Measurements from ENCODE around the gene NEDD4L. TPM values are rescaled to one million over a fixed set of nuclear protein-coding genes. Genes with fewer than 3 reads are reported as not detected.

NEDD4L gene
- total RNA-seq, 2 experiments from 2014 or later, result 3.2 to 3.3 TPM

- Histone ChIP-seq H3K27ac (ENCODE audit: low read depth, low read length, poor library complexity, severe bottlenecking) (no peak overlapping the region), H3K36me3 (ENCODE audit: insufficient read depth, low read length) (no peaks in the 10 kb centered on the region), H3K4me1 (ENCODE audit: insufficient read depth, low read length, poor library complexity, severe bottlenecking) (no peaks in the 10 kb centered on the region), H3K9me2 (ENCODE audit: insufficient read depth, low read length) (no peaks in the 10 kb centered on the region), H3K9me3 (ENCODE audit: low read length) (no peaks in the 10 kb centered on the region), H3K4me2 (ENCODE audit: low read length) (no peak overlapping the region), H3K79me2 (ENCODE audit: insufficient read depth, low read depth, low read length) (no peaks in the 10 kb centered on the region), H3K4me3 (ENCODE audit: low read depth, low read length, poor library complexity, severe bottlenecking) (no peak overlapping the region), H2AFZ (ENCODE audit: low read length) (no peak overlapping the region), H4K20me1 (ENCODE audit: insufficient read depth, low read length) (no peaks in the 10 kb centered on the region)
- ChIA-PET POLR2A (no interaction called here), CTCF (ENCODE audit: unreplicated experiment) (no interaction called here)
- no peak for TF ChIP-seq EZH2phosphoT487 (IDR thresholded peaks at IDR 0.05; ENCODE audit: borderline replicate concordance, low read depth, low read length)
- 0 out of 2 replicates have a peak, but pooled peaks have one; percentile 19 for TF ChIP-seq CTCF (conservative IDR thresholded peaks at IDR 0.05; ENCODE audit: low read length)
- no TSS peak for BruUV-seq (replicated peaks)
- DNase-seq (ENCODE audit: low spot score), result no peak
- intact Hi-C loops (cut with micrococcal nuclease; ENCODE audit: unreplicated experiment), result no loop called here
Observed at GRCh38 chr18:58231930-58232329, 187.9 kb downstream of the NEDD4L start.

GRCh38 chr18:58232668-58233067, 188.6 kb downstream of the NEDD4L start:
- H2AFZ ChIP-seq (ENCODE audit: low read length), result no peak overlapping the region
- BruUV-seq (replicated peaks), result no TSS peak
- H3K4me2 ChIP-seq (ENCODE audit: low read length), result no peak overlapping the region
- no peaks in the 10 kb centered on the region for H3K4me1 ChIP-seq (ENCODE audit: insufficient read depth, low read length, poor library complexity, severe bottlenecking)
- no peak overlapping the region for H3K4me3 ChIP-seq (ENCODE audit: low read depth, low read length, poor library complexity, severe bottlenecking)
- CTCF ChIA-PET (ENCODE audit: unreplicated experiment), result no interaction called here
- no peak for DNase-seq (ENCODE audit: low spot score)
- H3K9me3 ChIP-seq (ENCODE audit: low read length), result no peaks in the 10 kb centered on the region
- H3K9me2 ChIP-seq (ENCODE audit: insufficient read depth, low read length), result no peaks in the 10 kb centered on the region
- intact Hi-C loops (cut with micrococcal nuclease; ENCODE audit: unreplicated experiment), result no loop called here
- no peaks in the 10 kb centered on the region for H3K36me3 ChIP-seq (ENCODE audit: insufficient read depth, low read length)
- no peak for TF ChIP-seq EZH2phosphoT487 (IDR thresholded peaks at IDR 0.05; ENCODE audit: borderline replicate concordance, low read depth, low read length)
- no peak for TF ChIP-seq CTCF (conservative IDR thresholded peaks at IDR 0.05; ENCODE audit: low read length)
- POLR2A ChIA-PET, result no interaction called here
- no peaks in the 10 kb centered on the region for H3K79me2 ChIP-seq (ENCODE audit: insufficient read depth, low read depth, low read length)
- H3K27ac ChIP-seq (ENCODE audit: low read depth, low read length, poor library complexity, severe bottlenecking), result no peak overlapping the region
- H4K20me1 ChIP-seq (ENCODE audit: insufficient read depth, low read length), result no peaks in the 10 kb centered on the region

- intact Hi-C loops (cut with micrococcal nuclease; ENCODE audit: unreplicated experiment), result no loop called here
- no peak overlapping the region for H3K4me3 ChIP-seq (ENCODE audit: low read depth, low read length, poor library complexity, severe bottlenecking)
- TF ChIP-seq EZH2phosphoT487 (IDR thresholded peaks at IDR 0.05; ENCODE audit: borderline replicate concordance, low read depth, low read length) (no peak), CTCF (conservative IDR thresholded peaks at IDR 0.05; ENCODE audit: low read length) (no peak)
- no peaks in the 10 kb centered on the region for H3K4me1 ChIP-seq (ENCODE audit: insufficient read depth, low read length, poor library complexity, severe bottlenecking)
- no TSS peak for BruUV-seq (replicated peaks)
- no peak overlapping the region for H3K27ac ChIP-seq (ENCODE audit: low read depth, low read length, poor library complexity, severe bottlenecking)
- H3K9me3 ChIP-seq (ENCODE audit: low read length), result no peaks in the 10 kb centered on the region
- DNase-seq (ENCODE audit: low spot score), result no peak
- no peak overlapping the region for H3K4me2 ChIP-seq (ENCODE audit: low read length)
- POLR2A ChIA-PET, result no interaction called here
- H3K9me2 ChIP-seq (ENCODE audit: insufficient read depth, low read length), result no peaks in the 10 kb centered on the region
- no peaks in the 10 kb centered on the region for H4K20me1 ChIP-seq (ENCODE audit: insufficient read depth, low read length)
- H3K36me3 ChIP-seq (ENCODE audit: insufficient read depth, low read length), result no peaks in the 10 kb centered on the region
- CTCF ChIA-PET (ENCODE audit: unreplicated experiment), result no interaction called here
- H3K79me2 ChIP-seq (ENCODE audit: insufficient read depth, low read depth, low read length), result no peaks in the 10 kb centered on the region
- no peak overlapping the region for H2AFZ ChIP-seq (ENCODE audit: low read length)
Observed at GRCh38 chr18:58234359-58234741, 190.3 kb downstream of the NEDD4L start.

Measured in OCI-LY7 (cell line).